ENCODE measurements around the gene CNTF.

CNTF gene

DNA sequence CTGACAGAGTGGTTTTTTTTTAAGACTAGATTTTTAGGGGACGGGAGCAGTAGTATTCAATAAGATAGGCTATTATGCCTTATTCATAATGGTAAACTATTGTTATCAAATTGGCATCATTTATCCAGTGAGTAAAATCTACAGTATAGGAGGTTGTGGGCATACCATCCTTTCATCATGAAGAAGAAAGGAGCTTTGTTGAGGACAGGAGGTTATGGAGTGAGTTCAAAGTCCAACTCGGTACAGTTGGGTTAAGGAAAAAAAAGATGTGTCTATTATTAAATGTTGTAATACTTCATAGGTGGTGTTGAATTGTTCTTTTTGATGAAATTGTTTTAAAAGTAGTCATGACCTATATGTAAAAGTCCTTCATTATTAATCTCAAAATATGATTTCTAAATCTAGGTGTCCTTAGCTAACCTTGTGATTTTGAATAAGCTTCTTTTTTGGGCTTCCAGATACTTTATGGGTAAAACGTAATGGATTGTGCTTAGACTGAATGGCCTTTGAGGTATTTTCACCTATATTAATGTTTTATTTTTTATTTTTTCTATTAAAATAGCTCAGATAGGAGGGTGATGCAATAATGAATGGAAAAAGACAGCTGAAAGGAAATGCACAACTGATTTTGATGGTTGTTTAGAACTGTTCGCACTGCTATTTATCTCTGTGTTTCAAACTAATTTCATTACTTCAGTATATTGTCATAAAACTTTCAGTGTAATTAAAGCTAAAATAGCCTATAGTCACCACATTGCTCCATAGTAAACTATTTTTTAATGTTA is 15.3 kb upstream of the CNTF start:
- no peak for DNase-seq (ENCODE audit: low spot score)

GRCh38 chr11:58608331-58608730 is 14.1 kb upstream of the CNTF start:
- no peak for DNase-seq (ENCODE audit: low spot score)

GRCh38 chr11:58609723-58610122 is 12.7 kb upstream of the CNTF start:
- DNase-seq (ENCODE audit: low spot score), result no peak

DNA sequence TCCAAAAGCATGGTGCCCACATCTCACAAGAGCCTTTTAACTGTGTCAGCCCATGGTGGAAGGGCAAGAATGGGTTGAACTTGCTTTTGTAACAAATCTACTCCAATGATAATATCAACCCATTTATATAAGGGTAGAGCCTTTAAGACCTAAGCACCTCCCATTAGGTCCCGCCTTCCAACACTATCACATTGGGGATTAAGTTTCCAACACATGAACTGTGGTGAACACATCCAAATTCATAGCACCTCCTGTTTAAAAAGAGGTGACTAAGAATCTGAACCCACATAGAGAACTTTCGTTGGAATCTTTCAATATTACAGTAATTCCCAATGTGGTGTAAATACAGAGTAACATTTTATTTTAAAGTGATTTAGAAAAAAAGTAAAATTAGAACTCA is 9.2 kb upstream of the CNTF start:
- DNase-seq (ENCODE audit: low spot score), result no peak

- no peak for DNase-seq (ENCODE audit: low spot score)
These were observed 6.9 kb upstream of the CNTF start for GRCh38 chr11:58615559-58615958.

DNA sequence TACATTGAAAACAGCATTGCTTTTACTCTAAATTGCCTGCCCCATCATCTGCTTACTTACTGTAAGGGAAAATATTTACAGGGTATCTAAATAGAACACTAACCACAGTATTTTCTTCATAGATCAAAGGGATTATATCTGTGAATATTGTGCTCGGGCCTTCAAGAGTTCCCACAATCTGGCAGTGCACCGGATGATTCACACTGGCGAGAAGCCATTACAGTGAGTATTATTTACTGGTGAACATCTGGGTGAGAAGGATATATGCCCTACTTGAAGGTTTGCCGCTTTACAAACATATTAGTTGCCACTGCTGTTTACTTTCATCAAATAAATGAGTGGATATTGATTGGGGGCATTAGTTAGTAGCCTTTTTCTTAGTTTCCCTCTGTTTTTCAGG is 5.9 kb upstream of the CNTF start:
- DNase-seq (ENCODE audit: low spot score), result no peak

- no peak for DNase-seq (ENCODE audit: low spot score)
These were observed 4.4 kb upstream of the CNTF start for GRCh38 chr11:58617976-58618557.

DNA sequence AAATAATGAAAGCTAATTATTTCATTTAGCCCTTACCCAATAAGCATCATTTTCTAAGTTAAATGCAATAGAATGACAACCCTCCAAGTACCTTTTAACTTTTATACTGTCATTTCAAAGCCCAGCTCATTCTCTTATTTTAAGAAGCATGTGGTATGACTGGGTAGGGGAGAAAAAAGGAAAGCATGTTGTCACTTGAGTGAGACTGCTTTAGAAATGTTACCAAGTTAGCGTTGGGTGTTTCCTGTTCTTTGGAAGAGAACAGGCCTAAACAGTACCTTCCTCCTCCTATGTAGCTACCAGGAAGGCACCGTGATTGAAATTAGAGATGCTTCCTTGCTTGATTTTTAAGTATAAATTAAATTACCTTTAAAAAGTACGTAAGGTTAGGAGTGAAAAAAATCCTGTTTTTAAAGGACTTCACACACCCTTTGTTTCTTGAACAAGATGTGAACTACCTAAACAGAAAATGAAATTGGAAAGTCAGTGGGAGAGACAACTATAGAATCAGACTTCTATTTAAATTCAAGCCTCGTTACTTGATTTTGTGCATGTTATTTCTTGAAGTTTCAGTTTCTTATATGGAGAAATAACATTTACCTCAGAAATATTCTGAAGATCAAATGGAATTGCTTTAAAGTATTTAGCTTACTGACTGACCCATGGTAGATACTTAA is 741 bp upstream of the CNTF start:
- DNase-seq (ENCODE audit: low spot score), result no peak

DNA sequence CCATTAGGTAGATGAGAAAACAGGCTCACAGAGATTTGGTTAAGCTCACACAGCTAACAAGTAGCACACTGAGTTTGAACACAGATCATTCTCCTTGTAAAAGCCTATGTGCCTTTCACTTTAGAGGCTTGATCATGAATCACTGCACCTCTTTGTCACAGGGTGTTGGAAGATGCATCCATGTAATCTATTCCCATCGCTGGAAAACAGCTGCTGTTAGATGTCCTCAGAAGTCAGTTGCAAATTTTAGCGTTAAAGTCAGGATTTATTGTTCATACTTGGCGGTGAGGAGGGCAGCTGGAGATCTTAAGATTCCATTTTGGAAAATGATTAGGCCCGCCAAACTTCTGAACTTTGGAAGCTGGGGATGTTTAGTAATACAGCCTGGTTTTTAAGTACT is 2.6 kb downstream of the CNTF start:
- no peak for DNase-seq (ENCODE audit: low spot score)

- no peak for DNase-seq (ENCODE audit: low spot score)
These were observed 3.5 kb downstream of the CNTF start for GRCh38 chr11:58625826-58626460.

- DNase-seq (ENCODE audit: low spot score), result no peak
These were observed 4.5 kb downstream of the CNTF start for GRCh38 chr11:58626934-58627483.

GRCh38 chr11:58628446-58628845 is 6.0 kb downstream of the CNTF start:
- DNase-seq (ENCODE audit: low spot score), result no peak

GRCh38 chr11:58629857-58630256 is 7.4 kb downstream of the CNTF start:
- DNase-seq (ENCODE audit: low spot score), result no peak

DNA sequence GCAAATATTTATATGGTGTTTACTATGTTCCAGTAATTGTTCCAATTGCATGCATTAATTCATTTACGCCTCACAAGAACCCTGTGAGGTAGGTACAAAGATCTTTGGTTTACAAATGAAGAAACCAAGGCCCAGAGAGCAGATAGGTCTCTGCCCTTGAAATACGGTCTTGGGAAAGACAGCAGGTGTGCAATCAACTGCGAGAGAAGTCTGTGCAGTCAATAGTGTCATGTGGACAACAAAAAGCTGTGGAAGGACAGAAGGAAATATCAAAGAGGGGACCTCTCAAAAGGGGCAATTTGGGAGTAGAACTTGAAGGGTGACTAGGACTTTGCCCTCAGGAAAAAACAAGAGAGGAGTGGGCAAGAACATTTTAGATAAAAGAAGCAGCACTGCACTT is 8.9 kb downstream of the CNTF start:
- DNase-seq (ENCODE audit: low spot score), result no peak

- DNase-seq (ENCODE audit: low spot score), result no peak
These were observed 10.0 kb downstream of the CNTF start for GRCh38 chr11:58632510-58632909.

DNA sequence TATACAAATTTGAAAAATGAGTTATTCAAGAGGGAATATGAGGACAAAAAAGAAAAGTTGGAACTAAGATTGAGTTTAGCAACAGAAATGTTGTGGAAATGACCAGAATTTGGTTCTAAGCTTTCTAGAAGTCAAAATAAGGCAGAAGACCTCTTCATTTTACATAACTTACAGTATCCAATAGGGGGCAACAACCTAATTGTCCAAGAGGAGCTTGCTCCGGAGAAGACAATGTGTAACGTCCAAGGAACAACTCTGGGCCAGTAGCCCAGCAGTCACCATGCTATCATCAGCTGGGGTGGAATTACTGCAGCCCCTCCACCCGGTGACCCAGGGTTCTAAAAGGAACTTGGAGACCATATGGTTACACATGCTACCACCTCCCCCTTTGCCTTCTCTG is 14.1 kb downstream of the CNTF start:
- DNase-seq (ENCODE audit: low spot score), result no peak

- DNase-seq (ENCODE audit: low spot score), result no peak
These were observed 14.9 kb downstream of the CNTF start for GRCh38 chr11:58637371-58637770.

- DNase-seq (ENCODE audit: low spot score), result no peak
These were observed 16.6 kb downstream of the CNTF start for GRCh38 chr11:58639103-58639502.

DNA sequence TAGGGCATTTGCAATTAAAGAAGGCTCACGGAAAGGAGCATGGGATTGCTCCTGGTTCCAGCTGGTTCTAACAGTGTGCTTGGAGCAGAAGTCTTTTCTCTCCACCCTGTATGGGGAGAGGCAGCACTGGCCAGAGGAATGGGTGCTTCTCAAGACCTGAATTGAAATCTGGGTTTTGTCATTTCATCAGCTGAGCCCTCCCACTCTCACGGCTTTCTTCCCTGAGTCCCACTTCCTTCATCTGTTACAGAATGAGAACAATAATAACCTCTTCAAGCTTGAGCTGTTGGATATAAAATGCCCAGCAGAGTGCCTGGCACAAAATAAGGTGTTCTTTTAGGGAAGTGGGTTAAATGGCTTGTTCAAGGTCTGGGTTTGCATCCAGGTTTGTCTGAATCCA is 17.2 kb downstream of the CNTF start:
- no peak for DNase-seq (ENCODE audit: low spot score)

GRCh38 chr11:58640386-58641023 is 18.0 kb downstream of the CNTF start:
- DNase-seq (ENCODE audit: low spot score), result no peak

GRCh38 chr11:58641341-58641740 is 18.9 kb downstream of the CNTF start:
- DNase-seq (ENCODE audit: low spot score), result no peak

Measured in left forelimb (tissue), 1 donor.